DND-41 (cell line): ENCODE data around the gene DDX47.

ENCODE experiments used
- EZH2 ChIP-seq: IDR thresholded peaks from 3 replicates; pipeline ENCODE4 v1.6.1; 2012; ENCODE audit warnings: borderline replicate concordance, low read depth, mild to moderate bottlenecking, moderate library complexity, low read length, inconsistent platforms; ENCODE audit not compliant: severe bottlenecking
- TF ChIP-seq, protein P1 (sequence below): IDR thresholded peaks from 2 replicates; pipeline ENCODE4 v1.5.1; 2012; ENCODE audit warnings: borderline replicate concordance, low read length, moderate library complexity, mild to moderate bottlenecking; ENCODE audit not compliant: poor library complexity, severe bottlenecking; ENCODE audit errors: extremely low read depth

DNA sequence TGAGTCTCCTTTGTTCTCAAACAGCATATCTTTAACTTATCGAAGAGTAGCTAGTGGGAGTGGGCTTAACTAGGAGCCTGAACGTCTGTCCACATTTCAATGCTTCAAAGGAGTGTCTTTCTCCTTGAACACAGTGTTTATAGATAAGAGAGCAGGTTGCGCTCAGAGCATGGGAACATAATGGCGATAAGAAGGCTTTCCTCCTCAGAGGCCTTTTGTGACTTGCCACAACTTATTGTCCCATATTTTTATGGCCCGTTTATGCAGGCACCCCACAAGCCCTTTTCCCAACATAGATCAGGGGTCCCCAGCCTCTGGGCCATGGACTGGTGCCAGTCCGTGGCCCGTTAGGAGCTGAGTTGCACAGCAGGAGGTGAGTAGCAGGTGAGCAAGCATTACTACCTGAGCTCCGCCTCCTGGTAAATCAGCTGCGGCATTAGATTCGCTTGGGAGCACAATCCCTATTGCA lies 2.6 kb upstream of the DDX47 start:
- TF ChIP-seq, protein P1, sequence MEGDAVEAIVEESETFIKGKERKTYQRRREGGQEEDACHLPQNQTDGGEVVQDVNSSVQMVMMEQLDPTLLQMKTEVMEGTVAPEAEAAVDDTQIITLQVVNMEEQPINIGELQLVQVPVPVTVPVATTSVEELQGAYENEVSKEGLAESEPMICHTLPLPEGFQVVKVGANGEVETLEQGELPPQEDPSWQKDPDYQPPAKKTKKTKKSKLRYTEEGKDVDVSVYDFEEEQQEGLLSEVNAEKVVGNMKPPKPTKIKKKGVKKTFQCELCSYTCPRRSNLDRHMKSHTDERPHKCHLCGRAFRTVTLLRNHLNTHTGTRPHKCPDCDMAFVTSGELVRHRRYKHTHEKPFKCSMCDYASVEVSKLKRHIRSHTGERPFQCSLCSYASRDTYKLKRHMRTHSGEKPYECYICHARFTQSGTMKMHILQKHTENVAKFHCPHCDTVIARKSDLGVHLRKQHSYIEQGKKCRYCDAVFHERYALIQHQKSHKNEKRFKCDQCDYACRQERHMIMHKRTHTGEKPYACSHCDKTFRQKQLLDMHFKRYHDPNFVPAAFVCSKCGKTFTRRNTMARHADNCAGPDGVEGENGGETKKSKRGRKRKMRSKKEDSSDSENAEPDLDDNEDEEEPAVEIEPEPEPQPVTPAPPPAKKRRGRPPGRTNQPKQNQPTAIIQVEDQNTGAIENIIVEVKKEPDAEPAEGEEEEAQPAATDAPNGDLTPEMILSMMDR: no peak
- no peak for TF ChIP-seq EZH2
